GM12878 (cell line): ENCODE results near the gene TCP11L1. TPM values are rescaled to one million over a fixed set of nuclear protein-coding genes. Genes with fewer than 3 reads are reported as not detected.

Experiments used
- BCLAF1 ChIP-seq: fragments of 450-650 bp; IDR thresholded peaks from 2 replicates; pipeline ENCODE4 v1.6.1; 2017; ENCODE audit warnings: antibody characterized with exemption, mild to moderate bottlenecking, moderate library complexity
- EED ChIP-seq: sonication (generic); IDR thresholded peaks from 2 replicates; pipeline ENCODE4 v1.6.1; 2016; ENCODE audit warnings: antibody characterized with exemption, low read depth
- ETV6 ChIP-seq, 2 experiments: fragments of 450-650 bp in 1 of 2; IDR thresholded peaks in 1 of 2; conservative IDR thresholded peaks in 1 of 2; 2 replicates each; pipeline ENCODE4 v1.6.1; 2014; ENCODE audit warnings: antibody characterized with exemption in 1 of 2, borderline replicate concordance in 1 of 2, low read depth in 1 of 2, mild to moderate bottlenecking in 1 of 2, moderate library complexity in 1 of 2
- HCFC1 ChIP-seq: fragments of 150-350 bp; IDR thresholded peaks from 2 replicates; pipeline ENCODE4 v1.6.1; 2014; ENCODE audit warnings: low read length
- NFYB ChIP-seq: IDR thresholded peaks from 2 replicates; pipeline ENCODE4 v1.6.1; 2011; ENCODE audit warnings: low read depth, mild to moderate bottlenecking, low read length, improper control_type of control experiment, moderate library complexity; ENCODE audit not compliant: insufficient read depth
- RFX5 ChIP-seq: IDR thresholded peaks from 2 replicates; pipeline ENCODE4 v1.6.1; 2011; ENCODE audit warnings: low read depth, low read length, improper control_type of control experiment
- SMC3 ChIP-seq: IDR thresholded peaks from 2 replicates; pipeline ENCODE4 v1.6.1; 2011; ENCODE audit warnings: low read length, improper control_type of control experiment, borderline replicate concordance
- SPI1 ChIP-seq: IDR thresholded peaks from 2 replicates; pipeline ENCODE4 v1.6.1; 2011; ENCODE audit warnings: low read depth, mild to moderate bottlenecking, low read length, moderate library complexity, borderline replicate concordance; ENCODE audit not compliant: insufficient read depth
- SREBF1 ChIP-seq: IDR thresholded peaks from 2 replicates; pipeline ENCODE4 v1.6.1; 2012; ENCODE audit warnings: mild to moderate bottlenecking, low read length
- SRF ChIP-seq, 2 experiments: IDR thresholded peaks; 2 replicates each; pipeline ENCODE4 v1.6.1; 2011; ENCODE audit warnings: low read depth in 2 of 2, low read length in 2 of 2, mild to moderate bottlenecking in 1 of 2, moderate library complexity in 1 of 2
- YY1 ChIP-seq: IDR thresholded peaks from 2 replicates; pipeline ENCODE4 v1.6.1; 2011; ENCODE audit warnings: low read depth, mild to moderate bottlenecking, low read length
- polyA plus RNA-seq, 11 experiments: library from polyadenylated mRNA; depleted of rRNA in 4 of 11; unstranded in 6 of 11; stranded (reverse) in 5 of 11; fragments of >200 nt; fragmentation: Nextera tagmentation in 4 of 11; fragmentation: Illumina TruSeq in 1 of 11; extraction: Ambion mirVana in 4 of 11; extraction: Trizol in 1 of 11; gene quantifications; 1 replicate in 1 of 11; 2 replicates in 10 of 11; pipeline versions ENCODE4 v1.2.1 to v1.2.3, GENCODE V29; 2011 to 2016; ENCODE audit warnings: inconsistent platforms in 2 of 11, missing spikeins in 2 of 11, low read depth in 1 of 11
- total RNA-seq, 4 experiments: library from RNA; depleted of rRNA in 3 of 4; stranded (reverse); fragments of >200 nt in 3 of 4; fragmentation: Illumina TruSeq in 1 of 4; extraction: Trizol in 1 of 4; gene quantifications; 2 replicates each; pipeline versions ENCODE4 v1.2.1 to v1.2.3, GENCODE V29; 2013 to 2021
- TF ChIP-seq, protein P1 (sequence below): IDR thresholded peaks from 2 replicates; pipeline ENCODE4 v1.6.1; 2011; ENCODE audit warnings: mild to moderate bottlenecking, low read depth, low read length, moderate library complexity; ENCODE audit not compliant: insufficient replicate concordance

The TCP11L1 gene
- total and polyA plus RNA-seq, 10 of the 15 experiments (the other 5 are each of a cell fraction or from before 2014, with no cell fraction given) = 5.3 to 15.7 (median 13.0) TPM

- TF ChIP-seq SREBF1 (no peak), SMC3 (no peak), ETV6 (conservative IDR thresholded peaks at IDR 0.05 in 1 of 2, IDR thresholded peaks at IDR 0.05 in 1 of 2; ENCODE audit: borderline replicate concordance in 1 of 2, low read depth in 1 of 2) (no peak), SRF (IDR thresholded peaks at IDR 0.05; ENCODE audit: low read depth in 2 of 2, low read length in 2 of 2) (no peak), HCFC1 (no peak), BCLAF1 (no peak), YY1 (no peak), NFYB (no peak), RFX5 (no peak), EED (no peak), SPI1 (no peak)
- TF ChIP-seq, protein P1, sequence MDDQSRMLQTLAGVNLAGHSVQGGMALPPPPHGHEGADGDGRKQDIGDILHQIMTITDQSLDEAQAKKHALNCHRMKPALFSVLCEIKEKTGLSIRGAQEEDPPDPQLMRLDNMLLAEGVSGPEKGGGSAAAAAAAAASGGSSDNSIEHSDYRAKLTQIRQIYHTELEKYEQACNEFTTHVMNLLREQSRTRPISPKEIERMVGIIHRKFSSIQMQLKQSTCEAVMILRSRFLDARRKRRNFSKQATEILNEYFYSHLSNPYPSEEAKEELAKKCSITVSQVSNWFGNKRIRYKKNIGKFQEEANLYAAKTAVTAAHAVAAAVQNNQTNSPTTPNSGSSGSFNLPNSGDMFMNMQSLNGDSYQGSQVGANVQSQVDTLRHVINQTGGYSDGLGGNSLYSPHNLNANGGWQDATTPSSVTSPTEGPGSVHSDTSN = no peak
- TF ChIP-seq, all 136 proteins: peak for 0
Measured at GRCh38 chr11:33013755-33014154, 25.6 kb upstream of the TCP11L1 start (continued).
